DND-41 (cell line): ENCODE data around the gene SLC35F3.

Experiments used
- ATAC-seq: fragments of 200-7000 bp; cut with Tn5 transposase; 3 replicates; pipeline ENCODE4 v1.9.1; 2021; ENCODE audit warnings: low read depth; ENCODE audit not compliant: insufficient read depth
- DNase-seq: peaks from one replicate; pipeline ENCODE4 v3.0.0-alpha.2; 2020
- H2AFZ ChIP-seq: 2 replicates; pipeline ENCODE4 v1.6.0; 2012; ENCODE audit warnings: low read depth, low read length
- H3K27ac ChIP-seq: 2 replicates; pipeline ENCODE4 v1.5.1; 2012; ENCODE audit warnings: low read length, inconsistent platforms
- H3K27me3 ChIP-seq: fragments of 200-600 bp; sonication (generic); 2 replicates; pipeline ENCODE4 v1.6.0; 2012; ENCODE audit warnings: low read length, mild to moderate bottlenecking, inconsistent platforms; ENCODE audit not compliant: insufficient read depth, poor library complexity
- H3K36me3 ChIP-seq: 2 replicates; pipeline ENCODE4 v1.5.1; 2012; ENCODE audit warnings: low read length, inconsistent platforms; ENCODE audit not compliant: insufficient read depth
- H3K4me1 ChIP-seq: 2 replicates; pipeline ENCODE4 v1.5.1; 2012; ENCODE audit warnings: mild to moderate bottlenecking, low read length; ENCODE audit not compliant: insufficient read depth
- H3K4me2 ChIP-seq: 2 replicates; pipeline ENCODE4 v1.6.0; 2012; ENCODE audit warnings: mild to moderate bottlenecking, moderate library complexity, low read length, inconsistent platforms; ENCODE audit not compliant: insufficient read depth
- H3K4me3 ChIP-seq, 2 experiments: fragments of 200-600 bp in 1 of 2; shearing (Covaris generic) in 1 of 2; 2 replicates each; pipeline ENCODE4 v1.5.1; 2012 to 2016; ENCODE audit warnings: inconsistent platforms in 2 of 2, low read length in 2 of 2, mild to moderate bottlenecking in 2 of 2, low read depth in 1 of 2, moderate library complexity in 1 of 2
- H3K79me2 ChIP-seq: 2 replicates; pipeline ENCODE4 v1.6.0; 2012; ENCODE audit warnings: low read length, inconsistent platforms; ENCODE audit not compliant: insufficient read depth
- H3K9ac ChIP-seq: 2 replicates; pipeline ENCODE4 v1.6.0; 2012; ENCODE audit warnings: low read depth, mild to moderate bottlenecking, inconsistent platforms, low read length, moderate library complexity
- H3K9me3 ChIP-seq: 2 replicates; pipeline ENCODE4 v1.5.1; 2012; ENCODE audit warnings: low read length, moderate library complexity, mild to moderate bottlenecking, inconsistent platforms; ENCODE audit not compliant: insufficient read depth, severe bottlenecking
- H4K20me1 ChIP-seq: 2 replicates; pipeline ENCODE4 v1.6.0; 2012; ENCODE audit warnings: low read length; ENCODE audit not compliant: insufficient read depth
- CTCF ChIP-seq: IDR thresholded peaks from 2 replicates; pipeline ENCODE4 v1.5.1; 2012; ENCODE audit warnings: borderline replicate concordance, low read length, moderate library complexity, mild to moderate bottlenecking; ENCODE audit not compliant: poor library complexity, severe bottlenecking; ENCODE audit errors: extremely low read depth
- EZH2 ChIP-seq: IDR thresholded peaks from 3 replicates; pipeline ENCODE4 v1.6.1; 2012; ENCODE audit warnings: borderline replicate concordance, low read depth, mild to moderate bottlenecking, moderate library complexity, low read length, inconsistent platforms; ENCODE audit not compliant: severe bottlenecking

Gene SLC35F3

GRCh38 chr1:234047123-234047522, 142.6 kb downstream of the SLC35F3 start:
- no peak overlapping the region for H3K4me3 ChIP-seq
- H3K36me3 ChIP-seq, result no peaks in the 10 kb centered on the region
- no peaks in the 10 kb centered on the region for H4K20me1 ChIP-seq
- no peak overlapping the region for H3K9ac ChIP-seq
- no peaks in the 10 kb centered on the region for H3K9me3 ChIP-seq
- no peaks in the 10 kb centered on the region for H3K4me1 ChIP-seq
- H2AFZ ChIP-seq, result no peak overlapping the region
- no peak overlapping the region for H3K27ac ChIP-seq
- no peak for DNase-seq
- no peak for ATAC-seq
- H3K27me3 ChIP-seq, result peaks cover 4% of the 10 kb centered on the region
- TF ChIP-seq EZH2 (no peak), CTCF (no peak)
- H3K79me2 ChIP-seq, result no peaks in the 10 kb centered on the region
- H3K4me2 ChIP-seq, result no peak overlapping the region

GRCh38 chr1:234062166-234062565, 157.7 kb downstream of the SLC35F3 start:
- no peaks in the 10 kb centered on the region for H3K4me1 ChIP-seq
- no peaks in the 10 kb centered on the region for H4K20me1 ChIP-seq
- no peaks in the 10 kb centered on the region for H3K36me3 ChIP-seq
- no peaks in the 10 kb centered on the region for H3K9me3 ChIP-seq
- H3K4me2 ChIP-seq, result no peak overlapping the region
- DNase-seq (no peak), ATAC-seq (no peak)
- H3K27me3 ChIP-seq, result no peaks in the 10 kb centered on the region
- no peak overlapping the region for H3K4me3 ChIP-seq
- no peak overlapping the region for H2AFZ ChIP-seq
- no peak overlapping the region for H3K27ac ChIP-seq
- H3K9ac ChIP-seq, result no peak overlapping the region
- TF ChIP-seq CTCF (no peak), EZH2 (no peak)
- no peaks in the 10 kb centered on the region for H3K79me2 ChIP-seq

- peaks cover 3% of the 10 kb centered on the region for H3K27me3 ChIP-seq
- TF ChIP-seq EZH2, result no peak
- peak; percentile 84 for TF ChIP-seq CTCF
- no peaks in the 10 kb centered on the region for H4K20me1 ChIP-seq
- peak; percentile 76 for ATAC-seq
- no peak overlapping the region for H3K4me2 ChIP-seq
- H2AFZ ChIP-seq, result no peak overlapping the region
- H3K27ac ChIP-seq, result no peak overlapping the region
- DNase-seq, result peak; percentile 63
- H3K79me2 ChIP-seq, result no peaks in the 10 kb centered on the region
- H3K4me1 ChIP-seq, result no peaks in the 10 kb centered on the region
- no peak overlapping the region for H3K9ac ChIP-seq
- no peak overlapping the region for H3K4me3 ChIP-seq
- no peaks in the 10 kb centered on the region for H3K9me3 ChIP-seq
- no peaks in the 10 kb centered on the region for H3K36me3 ChIP-seq
Measured at GRCh38 chr1:234065794-234066447, 161.4 kb downstream of the SLC35F3 start.
